AG10803 (cell line): ENCODE measurements around the gene SH3RF3.

Source experiments
- DNase-seq: peaks from one replicate; pipeline ENCODE4 v3.0.0; 2010; ENCODE audit warnings: low read depth
- H3K4me3 ChIP-seq: 2 replicates; pipeline ENCODE4 v1.5.1; 2011; ENCODE audit warnings: mild to moderate bottlenecking, low read length, control low read depth
- TF ChIP-seq, protein P1 (sequence below): conservative IDR thresholded peaks from 2 replicates; pipeline ENCODE4 v1.5.1; 2011; ENCODE audit warnings: mild to moderate bottlenecking, low read length, control low read depth, inconsistent platforms

SH3RF3 gene

DNA sequence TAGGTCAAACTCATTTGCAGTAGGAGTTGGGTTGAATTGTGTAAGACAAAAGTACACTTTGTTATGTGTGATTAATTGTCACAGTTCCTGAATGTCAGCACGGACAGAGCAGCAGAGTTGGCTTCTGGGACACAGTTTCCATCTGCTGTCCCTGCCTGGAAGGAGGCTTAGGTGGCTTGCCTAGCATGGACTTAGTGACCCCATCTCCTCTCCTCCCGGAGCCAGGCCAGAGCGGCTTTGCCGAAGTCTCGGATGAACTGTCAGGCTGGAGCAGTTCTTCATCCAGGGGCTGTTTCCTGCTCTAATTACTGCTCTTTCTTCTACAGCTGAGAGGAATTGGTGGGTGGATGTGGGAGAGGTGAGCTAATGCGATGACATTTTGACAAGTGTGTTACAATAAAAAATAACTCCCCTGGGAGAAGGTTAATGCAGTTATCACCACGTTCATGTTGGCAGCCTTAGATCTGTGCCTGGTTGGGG lies 102.0 kb downstream of the SH3RF3 start:
- TF ChIP-seq, protein P1, sequence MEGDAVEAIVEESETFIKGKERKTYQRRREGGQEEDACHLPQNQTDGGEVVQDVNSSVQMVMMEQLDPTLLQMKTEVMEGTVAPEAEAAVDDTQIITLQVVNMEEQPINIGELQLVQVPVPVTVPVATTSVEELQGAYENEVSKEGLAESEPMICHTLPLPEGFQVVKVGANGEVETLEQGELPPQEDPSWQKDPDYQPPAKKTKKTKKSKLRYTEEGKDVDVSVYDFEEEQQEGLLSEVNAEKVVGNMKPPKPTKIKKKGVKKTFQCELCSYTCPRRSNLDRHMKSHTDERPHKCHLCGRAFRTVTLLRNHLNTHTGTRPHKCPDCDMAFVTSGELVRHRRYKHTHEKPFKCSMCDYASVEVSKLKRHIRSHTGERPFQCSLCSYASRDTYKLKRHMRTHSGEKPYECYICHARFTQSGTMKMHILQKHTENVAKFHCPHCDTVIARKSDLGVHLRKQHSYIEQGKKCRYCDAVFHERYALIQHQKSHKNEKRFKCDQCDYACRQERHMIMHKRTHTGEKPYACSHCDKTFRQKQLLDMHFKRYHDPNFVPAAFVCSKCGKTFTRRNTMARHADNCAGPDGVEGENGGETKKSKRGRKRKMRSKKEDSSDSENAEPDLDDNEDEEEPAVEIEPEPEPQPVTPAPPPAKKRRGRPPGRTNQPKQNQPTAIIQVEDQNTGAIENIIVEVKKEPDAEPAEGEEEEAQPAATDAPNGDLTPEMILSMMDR: no peak
- H3K4me3 ChIP-seq: no peak overlapping the region

DNA sequence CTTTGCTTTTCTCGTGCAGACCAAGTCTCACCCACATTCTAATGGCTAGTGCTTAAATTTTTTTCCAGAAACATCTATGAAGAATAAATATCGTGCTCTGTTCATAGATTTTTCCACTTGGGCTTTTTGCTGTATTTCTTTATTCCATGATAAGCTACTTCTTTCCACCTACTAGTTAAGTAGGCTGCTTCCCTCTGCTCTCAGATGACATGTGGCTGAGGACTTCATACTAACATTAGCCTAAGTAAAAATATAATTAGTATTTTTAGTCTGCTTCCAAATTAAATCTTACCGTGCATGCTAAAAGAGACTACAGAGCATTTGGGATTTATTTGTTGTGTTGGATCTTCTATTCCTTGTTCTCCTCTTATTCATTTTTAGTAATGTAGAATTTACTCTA lies 102.4 kb downstream of the SH3RF3 start:
- no peak for DNase-seq
- TF ChIP-seq, protein P1: no peak
- H3K4me3 ChIP-seq: no peak overlapping the region

More for the DNA sequence above, 102.0 kb downstream of the SH3RF3 start:
- DNase-seq: peak; percentile 27

DNA sequence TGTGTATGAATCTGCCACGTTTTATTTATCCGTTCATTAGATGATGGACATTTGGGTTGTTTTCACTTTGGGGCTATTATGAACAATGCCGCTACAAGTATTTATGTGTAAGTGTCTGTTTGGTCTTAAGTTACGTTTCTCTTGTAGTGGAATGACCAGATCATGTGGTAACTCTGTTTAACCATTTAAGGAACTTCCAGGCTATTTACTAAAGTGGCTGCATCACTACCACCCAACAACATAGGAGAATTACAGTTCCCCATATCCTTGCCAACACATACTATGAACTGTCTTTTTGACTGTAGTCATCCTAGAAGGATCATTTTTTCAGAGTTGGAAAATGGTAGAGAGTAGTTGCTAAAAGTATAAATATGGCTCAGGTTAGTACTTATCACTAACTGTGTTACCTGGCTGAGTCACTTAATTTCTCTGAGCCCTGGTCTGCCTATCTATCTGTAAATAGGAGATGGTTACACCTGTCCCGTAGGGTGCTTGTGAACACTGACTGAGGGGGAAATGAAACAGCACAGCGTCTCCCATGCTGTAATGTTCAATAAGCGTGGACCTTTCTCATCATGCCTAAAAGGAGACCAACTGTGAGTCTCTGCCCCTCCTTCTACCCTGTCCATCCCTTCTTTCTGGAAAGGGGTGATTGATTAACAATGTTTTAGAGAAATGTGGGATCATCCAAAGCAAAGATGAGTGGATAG lies 103.1 kb downstream of the SH3RF3 start:
- TF ChIP-seq, protein P1: no peak
- DNase-seq: no peak
- H3K4me3 ChIP-seq: no peak overlapping the region

DNA sequence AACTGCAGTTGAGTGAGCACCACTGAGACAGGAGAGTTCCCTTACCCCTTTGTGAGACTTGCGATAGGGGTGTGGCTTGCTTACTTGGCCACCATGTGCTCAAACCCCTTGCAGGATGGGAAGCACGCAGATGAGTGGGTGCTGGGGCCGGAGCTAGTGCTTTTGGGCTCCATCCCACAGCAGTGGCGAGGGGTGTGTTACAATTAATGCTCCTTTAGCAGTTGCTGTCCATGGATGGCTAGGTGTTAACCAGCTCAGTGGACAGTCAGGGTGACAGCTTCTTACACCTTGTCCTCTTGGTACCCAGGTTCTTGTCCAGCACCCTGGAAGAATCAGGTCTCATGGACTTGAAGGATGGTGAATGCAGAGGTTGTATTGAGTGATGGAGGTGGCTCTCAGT lies 103.9 kb downstream of the SH3RF3 start:
- TF ChIP-seq, protein P1: no peak
- no peak overlapping the region for H3K4me3 ChIP-seq
- DNase-seq: no peak

DNA sequence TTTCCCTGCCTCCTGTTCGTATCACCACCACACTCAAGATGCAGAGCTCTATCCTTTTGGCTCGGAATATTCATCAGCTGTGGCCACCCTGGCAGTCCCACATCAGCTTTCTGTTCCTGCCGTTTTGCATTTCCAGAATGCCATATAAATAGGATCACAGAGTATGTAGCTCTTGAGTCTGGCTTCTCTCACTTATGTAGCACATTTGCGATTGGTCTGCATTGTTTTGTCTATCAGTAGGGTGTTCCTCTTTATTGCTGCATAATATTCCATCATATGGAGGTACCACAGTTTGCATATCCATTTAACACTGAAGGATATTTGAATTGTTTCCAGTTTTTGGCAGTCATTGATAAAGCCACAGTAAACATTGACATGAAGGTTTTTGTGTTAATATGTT lies 104.6 kb downstream of the SH3RF3 start:
- no peak overlapping the region for H3K4me3 ChIP-seq
- TF ChIP-seq, protein P1: no peak
- no peak for DNase-seq

DNA sequence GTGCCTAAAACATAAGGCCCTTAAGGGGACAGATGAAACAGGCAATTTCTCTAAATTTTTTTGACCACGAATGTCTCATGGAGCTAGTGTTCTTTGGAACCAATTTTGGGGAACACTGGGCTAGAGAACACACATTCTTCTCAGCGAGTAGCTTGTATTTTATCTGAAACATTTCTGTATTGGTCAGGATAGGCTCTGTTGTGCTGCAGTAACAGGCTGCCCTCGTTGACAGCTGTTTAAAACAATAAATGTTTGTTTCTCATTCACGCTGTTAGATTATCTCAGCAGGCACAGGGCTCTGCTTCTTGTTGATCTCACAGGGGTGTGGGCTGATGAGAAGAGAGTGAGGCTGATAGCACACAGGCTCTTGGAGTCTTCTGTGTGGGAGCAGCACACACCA lies 105.3 kb downstream of the SH3RF3 start:
- TF ChIP-seq, protein P1: no peak
- H3K4me3 ChIP-seq: no peak overlapping the region
- DNase-seq: no peak

DNA sequence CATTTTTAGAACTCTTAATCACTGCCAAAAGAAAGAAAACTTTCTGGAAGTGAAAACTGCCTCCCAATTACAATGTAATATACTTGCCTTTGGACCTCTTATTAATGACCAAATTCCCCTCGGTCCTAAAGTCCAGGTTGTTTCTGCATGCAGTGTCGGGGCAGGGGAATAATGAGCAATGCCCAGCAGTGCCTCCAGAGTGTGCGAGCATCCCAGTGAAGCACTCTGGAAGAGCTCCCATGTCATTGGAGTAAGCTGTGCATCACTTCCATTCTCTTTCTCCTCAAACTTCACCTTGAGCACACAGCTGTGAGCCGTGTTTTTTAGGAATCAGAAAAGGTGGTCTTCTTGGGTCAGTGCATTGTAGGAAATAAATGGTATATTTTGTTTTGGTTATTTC lies 107.1 kb downstream of the SH3RF3 start:
- DNase-seq: no peak
- TF ChIP-seq, protein P1: no peak
- H3K4me3 ChIP-seq: no peak overlapping the region
